GM10847 (cell line): ENCODE measurements around the gene RNF152.

Source experiments
- POLR2A ChIP-seq: IDR thresholded peaks from 2 replicates; pipeline ENCODE4 v1.6.1; 2011; ENCODE audit not compliant: insufficient read length; ENCODE audit errors: extremely low read depth

The RNF152 gene

GRCh38 chr18:61892683-61893308 lies at the start of gene RNF152:
TSS of gene RNF152 (minus strand) at chr18:61893007. CDS start at chr18:61816463, 76,544 bp downstream.
- TF ChIP-seq POLR2A, result no peak

GRCh38 chr18:61941948-61942471 lies 49.2 kb upstream of the RNF152 start:
- no peak for TF ChIP-seq POLR2A

GRCh38 chr18:61939046-61939674 lies 46.4 kb upstream of the RNF152 start:
- no peak for TF ChIP-seq POLR2A

- no peak for TF ChIP-seq POLR2A
Observed at GRCh38 chr18:61935362-61935761, 42.6 kb upstream of the RNF152 start.

GRCh38 chr18:61931654-61932379 lies 39.0 kb upstream of the RNF152 start:
- no peak for TF ChIP-seq POLR2A

GRCh38 chr18:61929881-61930640 lies 37.3 kb upstream of the RNF152 start:
- TF ChIP-seq POLR2A, result no peak

GRCh38 chr18:61926532-61926931 lies 33.7 kb upstream of the RNF152 start:
- no peak for TF ChIP-seq POLR2A

- TF ChIP-seq POLR2A, result no peak
Observed at GRCh38 chr18:61924550-61924949, 31.7 kb upstream of the RNF152 start.

GRCh38 chr18:61922435-61922834 lies 29.6 kb upstream of the RNF152 start:
- TF ChIP-seq POLR2A, result no peak

- no peak for TF ChIP-seq POLR2A
Observed at GRCh38 chr18:61921621-61922235, 28.9 kb upstream of the RNF152 start.

GRCh38 chr18:61917818-61918217 lies 25.0 kb upstream of the RNF152 start:
- TF ChIP-seq POLR2A, result no peak

- TF ChIP-seq POLR2A, result no peak
Observed at GRCh38 chr18:61912476-61912875, 19.7 kb upstream of the RNF152 start.

GRCh38 chr18:61910101-61910500 lies 17.3 kb upstream of the RNF152 start:
- no peak for TF ChIP-seq POLR2A

- TF ChIP-seq POLR2A, result no peak
Observed at GRCh38 chr18:61908661-61909060, 15.9 kb upstream of the RNF152 start.
